GM18867 (cell line): Measurements from ENCODE around the gene PRR27.

Experiments used
- ATAC-seq: cut with Tn5 transposase; IDR thresholded peaks from one replicate; pipeline ENCODE4 v1.9.1; 2021; ENCODE audit warnings: mild to moderate bottlenecking, moderate library complexity; ENCODE audit not compliant: unreplicated experiment

Gene PRR27

DNA sequence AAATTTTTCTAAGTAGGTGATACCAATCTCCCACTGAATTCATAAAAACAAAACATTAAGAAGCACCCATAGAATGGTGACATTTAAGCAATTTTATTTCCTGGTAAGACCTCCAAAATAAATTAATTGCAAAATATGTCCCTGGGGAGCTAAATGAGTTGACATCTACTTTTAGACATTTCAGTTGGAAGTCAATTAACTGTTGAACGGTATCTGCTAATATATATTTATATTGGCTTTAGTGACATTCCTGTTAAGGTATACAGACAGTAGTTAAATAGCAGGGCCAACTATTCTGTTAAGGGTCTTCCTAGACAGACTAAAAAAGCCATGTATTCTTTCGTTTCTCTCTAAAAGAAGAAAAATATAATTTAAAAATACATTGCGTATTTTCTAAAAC, at the start of gene PRR27:
PRR27 (plus strand) TSS at position 301 of the 400 bp plus-strand sequence. CDS start 139 bp downstream, outside the sequence.
- no peak for ATAC-seq

DNA sequence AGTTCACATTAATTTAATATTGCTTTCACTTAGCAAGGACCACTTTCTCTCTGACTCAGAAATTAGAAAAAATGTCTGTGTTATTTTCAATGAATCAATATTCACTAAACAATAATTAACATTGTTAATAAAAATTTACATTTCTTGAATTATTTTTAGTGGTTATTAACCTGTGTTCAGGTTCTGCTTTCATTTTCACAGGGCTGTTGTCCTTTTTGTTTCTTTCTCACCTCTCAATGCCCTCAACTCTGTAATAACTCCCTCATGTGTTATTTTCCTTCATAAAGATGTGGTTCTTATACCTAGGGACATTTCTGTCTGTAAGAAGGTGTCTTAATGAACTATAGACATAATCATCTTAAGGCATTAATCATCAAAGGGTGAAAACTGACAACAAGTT, 43.1 kb upstream of the PRR27 start:
- ATAC-seq = peak; percentile 53

DNA sequence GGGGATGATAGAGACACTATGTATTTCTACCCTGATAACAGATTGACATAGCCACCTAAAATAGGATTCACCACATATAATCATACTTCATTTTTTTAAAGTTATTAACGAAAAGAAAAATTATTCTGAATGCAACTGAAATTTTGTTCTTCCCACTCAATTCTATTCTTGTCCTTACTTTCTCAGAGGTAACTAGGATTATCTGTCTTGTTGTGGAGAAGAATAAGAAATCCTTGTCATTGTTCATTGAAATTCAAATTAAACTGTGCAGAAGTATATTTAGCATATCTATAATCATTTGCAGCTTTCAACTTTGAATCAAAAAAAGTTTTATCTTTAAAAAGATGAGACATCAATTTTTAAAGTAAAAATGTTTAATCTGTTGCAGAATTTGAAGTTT, 40.4 kb upstream of the PRR27 start:
- no peak for ATAC-seq

DNA sequence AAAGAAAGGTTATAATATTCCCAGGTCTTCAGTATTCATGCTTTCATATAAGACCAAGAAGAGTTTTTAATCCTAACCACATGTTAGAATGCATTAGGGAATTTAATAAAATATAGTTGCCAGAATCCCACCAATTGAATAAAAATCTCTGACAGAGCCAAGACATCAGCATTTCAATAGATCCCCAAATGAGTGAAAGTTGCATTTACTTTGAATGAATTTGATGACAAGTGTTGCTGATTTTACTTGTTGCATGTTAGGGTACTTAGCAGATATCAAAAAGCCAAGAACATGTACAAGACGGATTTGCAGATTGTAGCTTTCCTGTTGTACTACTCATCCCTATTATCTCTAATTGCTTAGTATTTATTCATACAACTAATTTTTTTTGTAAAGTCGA, 39.9 kb upstream of the PRR27 start:
- no peak for ATAC-seq

DNA sequence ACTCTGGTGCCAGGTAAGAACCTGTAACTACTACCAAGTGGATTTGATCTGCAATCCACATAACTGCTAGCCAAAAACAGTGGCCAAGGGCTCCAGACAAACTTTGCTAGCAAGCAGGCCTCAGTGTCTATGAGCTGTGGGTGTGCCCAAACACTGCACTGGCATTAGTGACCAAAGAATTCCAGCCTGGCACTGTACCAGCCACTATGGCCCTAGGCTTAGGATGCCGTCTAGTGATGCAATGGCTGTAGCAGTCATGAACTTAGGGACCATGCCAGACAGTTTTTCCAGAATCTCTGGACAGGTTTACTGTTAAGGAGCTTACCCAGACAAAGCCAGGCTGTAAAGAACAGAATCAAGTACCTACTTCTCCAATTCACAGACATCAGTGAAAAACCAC, 33.7 kb upstream of the PRR27 start:
- no peak for ATAC-seq

DNA sequence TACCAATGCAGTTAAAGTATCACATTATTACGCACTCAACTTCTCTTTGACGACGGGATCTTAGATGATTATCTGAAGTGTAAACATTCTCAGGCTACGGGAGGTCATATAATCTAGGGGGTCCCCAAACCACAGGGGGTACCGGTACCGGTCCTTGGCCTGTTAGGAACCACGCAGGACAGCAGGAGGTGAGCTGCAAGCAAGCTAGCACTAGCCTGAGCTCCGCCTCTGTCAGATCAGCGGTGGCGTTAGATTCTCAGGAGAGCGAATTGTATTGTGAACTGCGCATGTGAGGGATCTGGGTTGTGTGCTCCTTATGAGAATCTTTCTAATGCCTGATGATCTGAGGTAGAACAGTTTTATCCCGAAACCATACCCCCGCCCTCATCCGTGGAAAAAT, 20.6 kb upstream of the PRR27 start:
- no peak for ATAC-seq

DNA sequence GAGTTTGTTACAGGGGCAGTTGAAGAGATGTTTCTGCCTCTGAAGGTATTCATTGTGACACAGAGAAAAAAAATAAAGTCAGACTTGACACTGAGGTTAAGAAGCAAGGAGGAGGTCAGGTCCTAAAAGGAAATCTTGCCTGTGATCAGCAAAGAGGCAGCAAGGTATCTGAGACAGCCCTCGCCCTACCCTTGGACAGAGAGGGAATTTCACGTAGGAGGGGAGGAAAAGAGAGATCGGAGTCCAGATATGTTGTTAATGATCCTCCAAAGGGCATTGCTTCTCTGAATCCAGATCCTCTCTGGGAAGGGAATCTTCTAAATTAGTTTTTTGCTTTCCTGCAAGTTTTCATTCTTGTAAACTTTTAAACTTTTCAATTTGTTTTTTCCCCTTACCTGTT, 15.3 kb upstream of the PRR27 start:
- ATAC-seq = no peak

DNA sequence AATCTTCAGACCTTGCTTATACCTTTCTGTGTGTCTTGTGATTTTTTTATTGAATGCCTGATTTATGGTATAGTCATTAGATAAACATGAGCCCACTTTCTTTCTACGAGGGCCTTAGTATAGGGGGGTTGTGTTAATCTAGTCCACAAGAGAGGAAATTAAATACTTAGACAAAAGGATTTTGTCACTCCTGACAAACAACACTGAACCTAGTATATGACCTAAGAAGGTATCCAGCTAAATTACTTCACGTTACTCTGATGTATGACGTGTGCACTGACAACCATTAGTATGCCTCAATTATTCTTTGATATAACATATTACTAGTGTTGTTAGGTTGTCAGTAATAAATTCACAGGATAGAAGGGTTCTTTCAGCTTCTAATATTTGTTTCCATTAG, 2.8 kb upstream of the PRR27 start:
- ATAC-seq = no peak

DNA sequence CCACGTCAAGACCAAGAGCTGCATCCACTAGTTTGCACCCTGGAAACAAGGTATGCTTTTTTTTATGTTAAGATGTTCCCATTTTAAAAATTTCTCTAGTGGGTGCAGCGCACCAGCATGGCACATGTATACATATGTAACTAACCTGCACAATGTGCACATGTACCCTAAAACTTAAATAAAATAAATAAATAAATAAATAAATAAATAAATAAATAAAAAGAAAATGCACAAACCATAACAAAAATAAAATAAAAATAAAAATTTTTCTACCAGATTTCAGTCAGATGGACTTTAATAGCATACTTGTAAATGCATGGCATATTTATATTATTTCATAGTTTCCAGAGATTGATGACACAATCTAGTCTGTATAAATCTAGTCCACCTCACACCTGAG, 1.9 kb upstream of the PRR27 start:
- no peak for ATAC-seq

DNA sequence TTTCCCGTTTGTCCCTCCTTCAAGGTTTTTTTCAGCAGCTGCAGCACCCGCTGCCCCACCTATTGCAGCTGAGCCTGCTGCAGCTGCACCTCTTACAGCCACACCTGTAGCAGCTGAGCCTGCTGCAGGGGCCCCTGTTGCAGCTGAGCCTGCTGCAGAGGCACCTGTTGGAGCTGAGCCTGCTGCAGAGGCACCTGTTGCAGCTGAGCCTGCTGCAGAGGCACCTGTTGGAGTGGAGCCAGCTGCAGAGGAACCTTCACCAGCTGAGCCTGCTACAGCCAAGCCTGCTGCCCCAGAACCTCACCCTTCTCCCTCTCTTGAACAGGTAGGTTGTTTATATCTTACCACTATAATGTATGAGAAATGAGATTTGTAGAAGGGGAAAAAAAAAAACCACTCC, 4.5 kb downstream of the PRR27 start:
- no peak for ATAC-seq

DNA sequence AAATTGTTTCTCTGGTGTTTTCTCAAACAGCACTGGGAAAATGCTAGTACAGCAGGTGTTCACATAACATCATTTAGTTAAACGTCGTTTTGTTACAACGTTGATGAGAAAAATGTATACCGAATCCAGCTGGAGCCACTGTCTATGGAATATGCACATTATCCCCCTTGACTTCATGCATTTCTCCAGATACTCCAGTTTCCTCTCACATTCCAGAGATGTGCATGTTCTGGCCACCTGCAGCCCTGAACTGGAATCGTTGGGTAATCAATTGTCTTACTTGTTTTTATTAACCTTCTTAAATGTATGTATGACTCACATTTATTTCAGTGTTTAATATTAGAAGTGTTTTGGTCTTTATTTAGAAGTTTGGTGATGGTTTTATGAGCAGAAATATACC, 23.1 kb downstream of the PRR27 start:
- no peak for ATAC-seq

DNA sequence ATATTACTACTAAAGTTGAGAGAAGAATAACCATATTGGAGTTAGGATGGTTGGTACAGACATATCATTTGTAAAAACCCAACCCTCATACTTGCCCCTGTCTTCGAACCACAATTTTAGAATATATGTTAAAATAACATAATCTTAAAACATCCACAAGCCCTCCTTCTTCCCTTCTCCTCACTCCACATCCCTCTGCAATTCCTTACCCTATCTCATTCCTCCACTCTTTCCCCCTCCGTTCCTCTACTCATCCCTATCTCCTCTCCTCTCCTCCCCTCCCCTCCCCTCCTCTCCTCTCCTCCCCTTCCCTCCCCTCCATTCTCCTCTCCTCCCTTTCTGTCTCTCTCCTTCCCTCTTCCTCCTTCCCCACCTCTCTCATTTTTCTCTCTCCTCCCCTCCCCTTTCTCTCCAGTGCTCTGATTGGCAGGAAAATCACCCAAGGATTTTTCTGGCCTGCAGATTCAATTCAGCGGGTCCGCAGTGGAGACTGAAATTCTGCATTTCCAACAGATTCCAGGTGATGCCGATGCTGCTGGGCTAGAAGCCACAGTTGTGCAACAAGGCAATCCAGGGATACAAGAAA, 24.1 kb downstream of the PRR27 start:
- no peak for ATAC-seq

DNA sequence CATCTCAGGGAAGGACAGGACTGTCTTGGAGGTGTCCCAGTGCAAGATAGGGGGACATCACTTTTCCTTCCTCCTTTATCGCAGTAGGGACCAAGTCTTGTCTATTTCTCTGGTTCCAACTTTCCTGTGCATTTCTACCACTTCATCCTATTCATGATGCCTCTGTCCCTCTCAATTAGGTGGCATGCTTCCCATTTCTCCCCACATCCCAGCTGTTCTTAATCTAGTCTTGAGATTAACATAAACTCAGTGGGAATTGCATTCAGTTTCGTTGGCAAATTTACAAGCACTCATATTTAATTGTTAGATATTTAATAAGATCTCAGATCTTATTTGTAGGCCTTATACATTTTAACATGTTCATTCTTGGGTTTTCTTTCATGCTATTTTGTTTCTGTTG, 25.8 kb downstream of the PRR27 start:
- no peak for ATAC-seq

DNA sequence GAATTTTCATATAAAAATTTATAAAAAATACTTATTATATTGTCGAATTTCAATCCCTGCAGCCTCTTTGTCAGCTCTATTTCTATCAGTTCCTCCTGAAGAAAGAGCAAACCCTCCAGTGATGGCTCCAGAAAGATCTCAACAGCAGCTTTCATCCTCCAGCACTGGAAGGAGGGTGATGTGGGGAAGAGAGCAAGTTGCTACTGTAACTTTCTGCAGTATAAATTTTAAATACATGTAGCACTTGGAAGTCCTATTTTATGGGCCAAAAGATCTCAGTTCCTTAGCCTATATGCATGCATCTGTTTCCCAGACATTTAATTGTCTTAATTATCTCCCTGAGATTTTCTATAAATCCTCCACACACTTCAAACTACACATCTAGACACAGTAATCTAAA, 27.8 kb downstream of the PRR27 start:
- no peak for ATAC-seq

DNA sequence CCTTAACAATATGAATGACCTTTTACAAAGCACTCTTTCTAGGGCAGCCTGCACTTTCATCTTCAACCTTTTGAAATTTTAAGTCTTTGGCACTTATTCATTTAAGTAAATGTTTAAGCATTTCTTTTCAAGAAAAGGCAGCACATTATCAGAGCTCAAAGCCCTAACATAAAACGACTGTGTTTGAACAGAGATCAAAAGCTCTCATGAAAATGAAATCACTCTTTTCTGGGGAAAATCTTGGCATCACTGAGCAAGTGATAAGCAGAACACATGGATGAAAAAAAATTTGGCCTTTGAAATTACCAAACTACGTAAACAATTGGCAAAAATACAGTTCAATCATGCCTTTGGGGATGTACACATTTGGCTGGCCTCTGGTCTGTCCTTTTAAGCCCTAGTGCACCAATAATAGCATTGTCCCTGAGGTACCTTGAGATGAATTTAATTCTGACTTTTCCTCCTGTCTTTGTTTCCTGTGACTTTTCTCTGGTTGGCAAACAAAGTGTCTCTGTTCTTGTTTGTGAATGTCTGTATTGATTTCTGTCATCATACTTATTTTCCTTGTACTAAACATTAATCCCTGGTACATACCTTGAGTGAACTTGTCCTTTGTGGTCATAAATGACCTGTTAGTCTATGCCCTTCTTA, 28.6 kb downstream of the PRR27 start:
- no peak for ATAC-seq

DNA sequence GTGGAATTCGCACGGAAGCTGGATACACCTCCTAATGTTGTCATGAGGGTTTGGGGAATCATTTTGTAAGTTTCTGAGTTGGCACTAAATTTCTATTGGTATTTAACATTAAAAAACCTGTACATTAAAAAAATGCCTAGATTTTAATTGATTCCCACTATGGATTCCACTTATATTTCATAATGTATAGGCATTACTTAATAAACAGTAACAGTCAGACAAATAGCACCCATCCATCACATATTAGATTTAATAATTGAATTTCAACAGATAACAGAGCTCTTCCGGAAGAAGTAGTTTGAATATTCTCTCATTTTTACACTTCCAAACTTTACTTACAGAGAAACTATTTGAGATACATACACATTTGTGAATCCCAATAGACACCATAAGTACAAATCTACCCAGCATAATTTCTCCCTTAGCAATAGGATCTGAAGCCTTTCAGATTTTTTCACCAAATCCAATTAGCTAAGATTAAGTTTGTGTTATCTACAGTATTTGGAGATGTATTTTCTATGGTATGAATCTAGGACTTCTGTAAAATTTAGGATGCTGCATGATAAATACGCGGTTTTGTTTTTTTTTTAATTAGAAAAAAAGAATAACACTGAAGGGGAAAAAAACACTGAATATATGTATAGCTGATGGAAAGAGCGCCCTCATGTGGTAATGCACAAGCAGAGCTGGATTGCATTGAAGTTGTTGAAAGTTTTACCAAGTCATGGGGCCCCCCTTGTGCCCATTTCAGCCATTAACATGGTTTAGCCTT, 29.3 kb downstream of the PRR27 start:
- ATAC-seq = peak; percentile 87

DNA sequence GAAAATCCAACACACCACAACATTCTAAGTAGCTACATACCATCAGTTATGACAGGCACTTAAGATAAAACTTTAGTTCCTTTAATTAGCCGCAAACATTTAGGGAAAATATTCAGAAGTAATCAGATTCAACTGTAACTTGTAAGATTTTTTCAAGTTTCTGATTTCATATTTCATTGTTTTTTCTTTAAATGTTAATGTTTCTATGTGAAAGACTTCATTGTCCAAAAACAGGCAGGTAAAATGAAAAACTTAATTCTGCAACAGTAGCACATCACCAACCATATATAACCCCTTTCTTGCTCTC, 29.9 kb downstream of the PRR27 start:
- ATAC-seq = no peak

DNA sequence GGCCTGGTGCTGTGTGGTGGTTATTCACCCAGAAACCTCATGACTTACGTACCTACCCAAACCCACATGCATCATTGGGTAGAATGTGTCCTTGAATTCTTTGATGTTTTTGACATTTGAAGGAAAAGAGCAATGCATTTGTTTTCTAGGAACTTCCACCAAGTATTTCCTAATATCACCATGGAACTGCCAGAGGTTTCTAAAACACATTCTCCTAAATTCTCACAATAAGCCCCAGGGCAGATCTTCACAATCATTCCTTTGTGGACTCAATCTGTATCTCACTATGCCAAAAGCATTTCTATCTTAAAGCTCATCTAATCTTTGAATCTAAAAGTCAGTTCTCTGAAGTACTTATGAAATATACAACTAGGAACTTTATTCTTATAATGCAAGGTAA, 33.2 kb downstream of the PRR27 start:
- no peak for ATAC-seq

DNA sequence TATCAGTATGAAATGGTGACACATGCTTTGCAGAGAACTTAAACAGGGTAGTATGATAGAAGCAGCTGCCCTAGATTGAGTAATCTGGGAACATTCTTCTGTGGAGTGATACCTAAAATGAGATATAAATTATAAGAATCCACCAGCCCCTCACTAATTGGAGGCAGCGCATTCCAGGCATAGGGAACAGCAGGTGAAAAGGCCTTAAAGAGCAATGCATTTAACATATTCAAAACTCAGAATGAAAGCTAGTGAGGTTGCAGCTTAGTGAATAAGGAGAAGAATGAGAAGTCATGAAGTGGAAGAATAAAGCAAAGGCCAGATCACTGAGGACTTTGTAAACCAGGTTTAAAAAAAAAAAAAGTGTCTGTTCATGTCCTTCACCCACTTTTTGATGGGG, 36.5 kb downstream of the PRR27 start:
- ATAC-seq = no peak

DNA sequence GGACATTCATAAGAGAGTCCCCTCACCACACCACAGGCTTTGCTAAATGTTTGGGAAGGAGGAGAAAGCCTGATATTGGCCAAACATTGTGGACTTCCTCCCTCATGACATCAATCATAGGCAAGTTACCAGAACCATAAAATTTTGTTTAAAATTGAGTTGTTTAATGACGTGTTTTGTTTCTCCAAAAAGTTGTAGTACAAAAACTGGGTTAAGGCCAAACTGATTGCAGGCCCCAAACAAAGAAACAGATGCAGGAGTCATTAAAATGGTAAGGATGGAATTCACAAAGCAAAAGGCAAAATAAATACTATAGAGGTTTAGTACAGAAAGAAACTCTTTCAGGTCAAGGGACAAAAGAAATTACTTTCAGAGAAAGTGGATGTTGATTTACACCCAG, 37.6 kb downstream of the PRR27 start:
- no peak for ATAC-seq

DNA sequence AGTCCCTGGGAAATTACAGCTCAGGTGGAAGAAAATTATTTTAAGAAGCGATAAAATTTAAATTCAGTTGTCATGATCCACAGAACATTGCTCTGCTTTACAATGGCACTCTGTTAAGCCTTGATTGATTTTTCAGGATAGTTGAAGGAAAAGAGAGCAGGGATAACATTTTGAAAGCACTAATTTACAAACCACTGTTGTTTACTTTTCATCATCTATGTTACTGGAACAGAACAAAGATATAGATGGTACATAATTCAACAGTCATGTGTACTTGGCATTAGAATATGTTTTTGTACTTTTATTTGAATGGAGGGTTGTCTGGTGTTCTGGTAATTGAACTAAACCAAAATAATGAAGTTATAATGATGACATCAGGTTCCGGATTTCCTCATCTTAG, 38.9 kb downstream of the PRR27 start:
- no peak for ATAC-seq

DNA sequence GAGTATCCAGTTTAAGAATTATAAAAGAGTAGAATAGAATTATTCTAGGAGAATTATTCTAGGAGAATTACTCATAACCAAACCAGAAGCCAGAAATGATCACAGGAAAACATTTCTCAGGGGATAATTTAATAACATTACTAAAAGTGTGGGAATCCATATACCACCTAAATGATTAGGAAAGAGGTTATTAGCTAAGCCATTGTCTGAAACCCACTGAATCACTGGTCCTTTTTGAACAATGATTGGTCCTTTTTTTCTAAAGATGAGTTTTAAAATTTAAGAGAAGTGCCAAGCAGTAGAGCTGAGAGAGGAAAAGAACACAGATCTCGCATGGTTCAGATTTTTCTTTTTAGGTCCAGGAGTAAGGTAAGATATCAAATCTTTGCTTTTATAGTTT, 41.4 kb downstream of the PRR27 start, which contains the start of gene ODAM:
ODAM (plus strand) TSS at position 301 of the 400 bp plus-strand sequence. CDS start 819 bp downstream, outside the sequence.
- no peak for ATAC-seq
